ENCODE measurements around the gene SEPTIN12. TPM values are rescaled to one million over a fixed set of nuclear protein-coding genes. Genes with fewer than 3 reads are reported as not detected.
A peak's percentile ranks its signal among the peaks of the same experiment; 100 is the strongest.

Gene SEPTIN12
- total and polyA plus RNA-seq, 2 of the 8 experiments (the other 6 are each of a cell fraction or from before 2014, with no cell fraction given), result 0.24 TPM; not detected in 1

DNA sequence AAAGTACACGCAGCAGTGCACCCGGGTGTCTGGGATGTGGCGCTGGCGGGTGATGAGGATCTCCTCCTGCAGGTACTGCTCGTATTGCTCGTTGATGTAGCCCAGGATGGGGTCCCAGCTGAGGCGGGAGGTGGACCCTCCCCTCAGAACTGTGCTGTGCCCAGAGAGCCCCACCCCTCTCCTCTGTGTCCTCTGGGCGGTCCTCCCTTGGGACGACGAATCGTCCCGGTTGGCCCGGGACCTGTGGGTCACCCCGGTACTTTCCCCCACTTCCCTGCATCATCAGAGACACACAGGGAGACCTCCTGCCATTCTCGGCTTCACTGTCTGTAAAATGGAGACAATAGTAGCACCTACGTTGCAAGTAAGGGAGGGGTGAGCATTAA is 4.2 kb downstream of the SEPTIN12 start:
- no peak for FAIRE-seq
- TF ChIP-seq GABPA (IDR thresholded peaks at IDR 0.05; ENCODE audit: borderline replicate concordance, insufficient read depth, low read length) (no peak), SP1 (IDR thresholded peaks at IDR 0.05; ENCODE audit: low read depth, low read length) (no peak), ASH2L (IDR thresholded peaks at IDR 0.05; ENCODE audit: low read length) (no peak), SUZ12 (IDR thresholded peaks at IDR 0.05; ENCODE audit: low read length) (no peak), TBP (IDR thresholded peaks at IDR 0.05; ENCODE audit: low read depth, low read length) (no peak), POLR2AphosphoS5 (IDR thresholded peaks at IDR 0.05; ENCODE audit: low read depth, low read length) (no peak), SP4 (IDR thresholded peaks at IDR 0.05; ENCODE audit: low read length) (no peak), NRF1 (IDR thresholded peaks at IDR 0.05; ENCODE audit: low read depth, low read length) (no peak), EP300 (IDR thresholded peaks at IDR 0.05; ENCODE audit: borderline replicate concordance in 1 of 2, low read depth in 2 of 2, low read length in 2 of 2) (no peak), CHD1 (IDR thresholded peaks at IDR 0.05; ENCODE audit: low read depth, low read length) (no peak), USF2 (IDR thresholded peaks at IDR 0.05; ENCODE audit: low read length) (no peak), KDM5A (IDR thresholded peaks at IDR 0.05; ENCODE audit: low read length) (no peak)
- TF ChIP-seq, protein P1, sequence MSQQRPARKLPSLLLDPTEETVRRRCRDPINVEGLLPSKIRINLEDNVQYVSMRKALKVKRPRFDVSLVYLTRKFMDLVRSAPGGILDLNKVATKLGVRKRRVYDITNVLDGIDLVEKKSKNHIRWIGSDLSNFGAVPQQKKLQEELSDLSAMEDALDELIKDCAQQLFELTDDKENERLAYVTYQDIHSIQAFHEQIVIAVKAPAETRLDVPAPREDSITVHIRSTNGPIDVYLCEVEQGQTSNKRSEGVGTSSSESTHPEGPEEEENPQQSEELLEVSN (IDR thresholded peaks at IDR 0.05), result no peak

More for the DNA sequence above, 4.2 kb downstream of the SEPTIN12 start:
- Histone ChIP-seq H3K4me1 (replicated peaks in 1 of 4; ENCODE audit: control insufficient read depth in 3 of 4, insufficient read depth in 4 of 4, low read length in 3 of 4) (peaks cover 0 to 13% (median 4%) of the 10 kb centered on the region in 4 experiments; a peak in 5 of 7 replicates), H3K4ac (replicated peaks; ENCODE audit: insufficient read length, low read depth, low read length) (no peak overlapping the region), H4K20me1 (replicated peaks in 1 of 2; ENCODE audit: control insufficient read depth in 1 of 2, insufficient read depth in 2 of 2, low read length in 2 of 2) (no peaks in the 10 kb centered on the region), H3K36me3 (ENCODE audit: control insufficient read depth in 2 of 4, insufficient read depth in 4 of 4, low read length in 3 of 4) (no peaks in the 10 kb centered on the region), H2BK5ac (ENCODE audit: low read depth, low read length) (no peak overlapping the region), H3K4me2 (ENCODE audit: insufficient read depth in 1 of 2, low read depth in 2 of 2, low read length in 2 of 2) (no peak overlapping the region), H3K79me1 (ENCODE audit: low read depth, low read length) (no peaks in the 10 kb centered on the region), H3K9ac (replicated peaks in 1 of 4; ENCODE audit: extremely low read depth in 1 of 4, low read depth in 3 of 4, low read length in 3 of 4) (no peak overlapping the region), H3K9me3 (ENCODE audit: insufficient read depth in 2 of 2, low read depth in 1 of 2, low read length in 1 of 2) (no peaks in the 10 kb centered on the region), H4K91ac (replicated peaks; ENCODE audit: insufficient read length, low read length) (no peak overlapping the region), H3K79me2 (ENCODE audit: control insufficient read depth in 1 of 2, insufficient read depth in 2 of 2, low read length in 2 of 2) (no peaks in the 10 kb centered on the region), H3K27me3 (replicated peaks in 1 of 4; ENCODE audit: control insufficient read depth in 3 of 4, extremely low read depth in 1 of 4, insufficient read depth in 3 of 4, low read length in 3 of 4) (no peaks in the 10 kb centered on the region; a peak in 1 of 7 replicates), H3K14ac (ENCODE audit: insufficient read length) (no peak overlapping the region), H4K8ac (ENCODE audit: extremely low read depth, insufficient read depth, low read length) (no peak overlapping the region), H3K56ac (replicated peaks; ENCODE audit: insufficient read length, low read depth, low read length) (no peak overlapping the region), H4K5ac (ENCODE audit: insufficient read length, low read depth, low read length) (no peak overlapping the region), H3K27ac (ENCODE audit: low read depth, low read length) (no peak overlapping the region), H3K18ac (ENCODE audit: extremely low read depth, low read length) (no peak overlapping the region), H3K4me3 (ENCODE audit: extremely low read depth in 1 of 4, insufficient read depth in 2 of 4, low read depth in 3 of 4, low read length in 4 of 4) (no peak overlapping the region), H2AFZ (ENCODE audit: low read length) (0 out of 2 replicates have a peak overlapping the region, but pooled peaks have one; percentile 3), H2BK120ac (replicated peaks; ENCODE audit: low read depth, low read length) (no peak overlapping the region), H2BK15ac (ENCODE audit: low read length) (no peak overlapping the region), H3K23me2 (ENCODE audit: low read depth, low read length) (no peaks in the 10 kb centered on the region), H3K23ac (ENCODE audit: insufficient read length) (no peak overlapping the region), H2AK5ac (ENCODE audit: low read depth, low read length) (no peak overlapping the region), H2BK20ac (ENCODE audit: low read length) (no peak overlapping the region), H2BK12ac (ENCODE audit: low read depth, low read length) (no peak overlapping the region)
- no peak for DNase-seq (ENCODE audit: low read depth in 1 of 2, low spot score in 2 of 2)
- WGBS, 2 experiments (ENCODE audit: extremely low coverage in 1 of 2, insufficient coverage in 1 of 2, insufficient read length in 1 of 2, insufficient replicate concordance in 2 of 2, low coverage in 1 of 2, low lambda C conversion rate in 2 of 2, missing lambda C conversion rate in 1 of 2), result 91% methylated on average over 16 of the region's 16 CpGs; no CpG with 5 or more reads in 1 of the 2 experiments
- POLR2A ChIA-PET (ENCODE audit: partially characterized antibody), result no interaction called here
- CTCF ChIA-PET (ENCODE audit: partially characterized antibody), result no interaction called here

Data from H1 (cell line).